Activated naive CD8-positive, alpha-beta T cell (primary cell): ENCODE measurements around the gene KCNT2.

Experiments used
- H3K27ac Mint-ChIP-seq: one replicate; pipeline ENCODE4 v1.8.0; 2021; ENCODE audit warnings: mixed read lengths
- H3K27me3 Mint-ChIP-seq: one replicate; pipeline ENCODE4 v1.8.0; 2021; ENCODE audit warnings: mixed read lengths
- H3K36me3 Mint-ChIP-seq: one replicate; pipeline ENCODE4 v1.8.0; 2021; ENCODE audit warnings: mixed read lengths
- H3K4me1 Mint-ChIP-seq: one replicate; pipeline ENCODE4 v1.8.0; 2021; ENCODE audit warnings: low read depth, mixed read lengths
- H3K4me3 Mint-ChIP-seq: one replicate; pipeline ENCODE4 v1.8.0; 2021; ENCODE audit warnings: mild to moderate bottlenecking, mixed read lengths
- H3K9me3 Mint-ChIP-seq: one replicate; pipeline ENCODE4 v1.8.0; 2021; ENCODE audit warnings: low read depth, mixed read lengths

KCNT2 gene

DNA sequence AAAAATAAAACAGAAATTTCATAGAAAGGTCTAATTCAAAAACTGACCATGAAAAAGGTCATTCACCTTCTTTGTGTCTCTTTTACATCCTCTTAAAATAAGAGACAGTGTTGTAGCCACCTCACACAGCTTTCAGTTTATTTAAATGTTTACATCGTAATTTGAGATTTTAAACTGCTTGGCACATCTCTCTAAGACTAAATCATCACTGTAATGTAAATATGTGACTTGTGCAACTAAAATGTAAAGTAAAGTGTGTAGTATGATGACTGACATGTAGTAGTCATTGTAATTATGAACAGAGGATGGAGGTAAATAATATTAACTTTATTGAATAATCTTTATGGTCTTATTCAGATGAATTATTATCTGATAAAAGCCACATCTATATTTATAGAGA is 283.9 kb downstream of the KCNT2 start:
- Mint-ChIP-seq H3K4me1 (no peaks in the 10 kb centered on the region), H3K4me3 (no peak overlapping the region), H3K9me3 (no peaks in the 10 kb centered on the region), H3K27ac (no peak overlapping the region), H3K27me3 (no peaks in the 10 kb centered on the region), H3K36me3 (no peaks in the 10 kb centered on the region)

DNA sequence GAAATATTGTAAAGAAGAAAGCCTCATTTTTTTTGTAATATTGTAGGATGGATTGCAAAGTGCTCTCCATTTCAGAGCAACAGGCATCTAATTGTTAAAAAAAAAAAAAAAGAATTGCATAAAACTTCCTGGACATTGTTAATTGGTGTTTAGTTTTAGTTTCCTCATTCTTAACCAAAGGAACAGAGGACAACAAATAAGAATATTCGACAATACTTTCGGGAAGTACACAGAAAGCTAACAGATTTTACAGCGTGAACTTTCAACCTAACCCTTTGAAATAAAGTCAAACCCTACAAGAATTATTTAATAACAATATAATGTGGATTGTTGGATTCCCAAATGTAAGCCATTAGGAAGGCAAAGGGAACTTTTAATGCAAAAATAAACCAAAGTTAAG is 284.4 kb downstream of the KCNT2 start:
- no peak overlapping the region for H3K4me3 Mint-ChIP-seq
- H3K27ac Mint-ChIP-seq = no peak overlapping the region
- no peaks in the 10 kb centered on the region for H3K4me1 Mint-ChIP-seq

DNA sequence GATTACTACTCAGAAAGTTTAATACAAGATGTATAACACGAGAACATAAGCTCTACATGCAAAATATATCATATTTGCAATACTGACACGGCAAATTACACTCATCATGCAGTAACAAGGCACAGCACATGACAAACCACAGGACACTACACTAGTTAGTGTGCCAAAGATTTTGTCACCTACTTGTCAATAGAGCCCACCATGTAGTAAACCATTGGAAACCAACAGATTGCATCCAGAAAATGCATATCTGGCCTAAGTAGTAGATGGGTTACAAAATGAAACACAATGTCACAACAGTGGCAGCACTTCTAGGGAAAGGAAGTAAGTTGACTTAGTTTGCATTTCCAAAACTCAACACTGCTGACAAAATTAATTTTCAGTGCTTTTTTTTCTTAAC is 288.9 kb downstream of the KCNT2 start:
- Mint-ChIP-seq H3K27ac (no peak overlapping the region), H3K4me1 (no peaks in the 10 kb centered on the region), H3K4me3 (no peak overlapping the region), H3K36me3 (no peaks in the 10 kb centered on the region), H3K9me3 (no peaks in the 10 kb centered on the region), H3K27me3 (no peaks in the 10 kb centered on the region)

More for the DNA sequence above, 284.4 kb downstream of the KCNT2 start:
- no peaks in the 10 kb centered on the region for H3K27me3 Mint-ChIP-seq
- no peaks in the 10 kb centered on the region for H3K36me3 Mint-ChIP-seq
- no peaks in the 10 kb centered on the region for H3K9me3 Mint-ChIP-seq

DNA sequence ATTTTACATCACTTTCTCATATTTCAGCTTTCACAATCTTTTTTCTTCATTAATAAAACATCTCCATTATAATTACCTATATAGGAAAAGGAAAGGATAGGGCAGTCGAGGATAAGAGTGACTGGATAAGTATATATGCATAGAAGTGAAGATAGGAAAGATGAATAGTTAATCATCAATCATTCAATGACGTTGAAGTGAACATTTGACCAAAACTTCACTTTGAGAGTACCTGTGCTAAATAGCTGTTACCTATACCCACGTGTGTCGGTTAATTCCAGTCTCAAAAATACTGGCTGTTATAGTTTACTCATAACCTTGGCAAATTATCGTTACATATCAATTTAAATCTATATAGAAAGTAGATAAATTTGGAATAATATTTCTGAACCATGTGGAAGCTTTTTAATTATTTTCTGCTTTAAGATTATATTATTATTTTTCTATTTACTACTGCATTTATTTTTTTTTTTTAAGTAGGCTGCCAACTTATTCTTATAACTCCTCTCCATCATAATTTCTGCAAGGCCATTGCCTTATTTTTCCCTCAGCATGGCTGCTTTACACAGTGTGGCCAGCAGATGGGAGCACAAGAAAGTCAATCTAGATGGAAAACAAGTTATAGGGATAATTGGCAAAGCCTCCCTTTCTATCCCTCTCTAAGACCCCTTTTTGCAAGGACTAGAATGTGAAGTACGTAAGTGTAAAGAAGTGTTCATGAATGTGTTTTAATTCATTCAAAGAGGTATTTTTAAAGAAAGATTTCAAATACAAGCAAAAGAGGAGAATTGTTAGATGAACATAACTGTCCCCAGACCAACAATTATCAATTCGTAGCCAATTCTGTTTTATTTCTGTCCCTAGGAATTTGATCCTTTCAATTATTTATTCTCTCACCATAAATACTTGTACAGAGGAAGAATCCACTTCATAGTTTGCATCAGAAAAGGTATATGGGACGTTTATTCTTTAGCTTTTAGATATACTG is 290.4 kb downstream of the KCNT2 start:
- no peaks in the 10 kb centered on the region for H3K4me1 Mint-ChIP-seq
- H3K4me3 Mint-ChIP-seq = no peak overlapping the region
- no peaks in the 10 kb centered on the region for H3K9me3 Mint-ChIP-seq
- no peaks in the 10 kb centered on the region for H3K36me3 Mint-ChIP-seq
- no peaks in the 10 kb centered on the region for H3K27me3 Mint-ChIP-seq
- H3K27ac Mint-ChIP-seq = no peak overlapping the region

DNA sequence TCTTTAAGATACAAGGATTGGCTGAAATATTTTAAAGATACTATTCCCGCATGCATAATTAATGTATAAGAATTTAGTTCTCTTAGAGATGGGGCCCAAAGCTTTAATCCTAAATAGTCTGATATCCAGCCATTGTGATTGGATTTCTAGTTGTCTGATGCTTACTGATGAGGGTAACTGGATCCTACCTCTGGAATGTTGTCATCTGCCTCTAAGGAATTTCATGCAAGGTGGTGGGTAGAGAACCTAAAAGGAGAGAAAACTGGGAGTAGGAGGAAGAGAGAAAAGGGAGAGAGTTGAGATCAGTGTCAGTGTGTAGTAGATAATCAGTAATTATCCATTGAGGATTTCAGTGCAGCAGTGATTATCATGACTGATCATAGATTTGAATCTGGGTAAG is 295.5 kb downstream of the KCNT2 start:
- no peak overlapping the region for H3K27ac Mint-ChIP-seq
- no peaks in the 10 kb centered on the region for H3K27me3 Mint-ChIP-seq

DNA sequence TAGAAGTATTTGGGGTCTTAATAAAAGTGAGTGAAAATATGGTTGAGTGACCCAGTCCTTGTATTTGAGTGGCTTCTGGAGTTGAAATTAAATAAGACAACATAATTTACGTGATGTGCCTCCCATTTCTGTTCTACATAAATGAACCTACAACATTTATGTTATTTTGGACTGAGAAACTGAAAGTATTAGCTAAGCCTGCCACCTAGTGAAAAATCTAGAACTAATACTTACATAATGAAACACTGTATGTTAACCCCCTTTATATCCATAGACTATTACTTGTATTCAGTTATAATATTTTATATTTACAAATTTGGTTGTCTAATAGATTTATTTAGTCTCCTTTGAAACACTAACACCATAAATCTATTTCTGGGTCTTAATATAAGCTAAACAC is 298.9 kb downstream of the KCNT2 start:
- no peaks in the 10 kb centered on the region for H3K4me1 Mint-ChIP-seq
- no peak overlapping the region for H3K27ac Mint-ChIP-seq
- no peaks in the 10 kb centered on the region for H3K27me3 Mint-ChIP-seq
- no peaks in the 10 kb centered on the region for H3K36me3 Mint-ChIP-seq
- no peak overlapping the region for H3K4me3 Mint-ChIP-seq
- peaks cover 3% of the 10 kb centered on the region for H3K9me3 Mint-ChIP-seq

More for the DNA sequence above, 295.5 kb downstream of the KCNT2 start:
- H3K36me3 Mint-ChIP-seq = no peaks in the 10 kb centered on the region
- peaks cover 3% of the 10 kb centered on the region for H3K9me3 Mint-ChIP-seq
- no peaks in the 10 kb centered on the region for H3K4me1 Mint-ChIP-seq
- no peak overlapping the region for H3K4me3 Mint-ChIP-seq

DNA sequence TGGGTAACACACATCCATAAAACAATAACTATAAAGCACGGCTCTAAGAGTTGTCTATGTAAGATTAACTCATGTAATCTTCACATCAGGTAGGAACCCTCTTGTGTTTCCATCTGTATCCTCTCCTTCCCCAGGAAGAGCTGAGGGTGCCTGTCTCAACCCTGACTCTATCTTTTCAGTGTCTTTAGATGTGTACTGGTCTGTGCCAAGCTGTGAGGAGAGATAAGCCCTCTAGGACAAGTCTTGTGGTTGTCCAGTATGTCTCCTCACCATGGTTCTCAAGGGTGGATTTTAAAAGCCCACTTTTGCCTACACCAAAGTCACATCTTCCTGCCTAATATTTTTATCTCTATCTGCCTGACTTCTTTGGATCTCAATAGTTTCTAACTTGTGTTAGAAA is 300.1 kb downstream of the KCNT2 start:
- H3K36me3 Mint-ChIP-seq = no peaks in the 10 kb centered on the region
- H3K4me1 Mint-ChIP-seq = no peaks in the 10 kb centered on the region
- no peaks in the 10 kb centered on the region for H3K27me3 Mint-ChIP-seq
- H3K9me3 Mint-ChIP-seq = peaks cover 3% of the 10 kb centered on the region
- H3K27ac Mint-ChIP-seq = no peak overlapping the region
- H3K4me3 Mint-ChIP-seq = no peak overlapping the region

DNA sequence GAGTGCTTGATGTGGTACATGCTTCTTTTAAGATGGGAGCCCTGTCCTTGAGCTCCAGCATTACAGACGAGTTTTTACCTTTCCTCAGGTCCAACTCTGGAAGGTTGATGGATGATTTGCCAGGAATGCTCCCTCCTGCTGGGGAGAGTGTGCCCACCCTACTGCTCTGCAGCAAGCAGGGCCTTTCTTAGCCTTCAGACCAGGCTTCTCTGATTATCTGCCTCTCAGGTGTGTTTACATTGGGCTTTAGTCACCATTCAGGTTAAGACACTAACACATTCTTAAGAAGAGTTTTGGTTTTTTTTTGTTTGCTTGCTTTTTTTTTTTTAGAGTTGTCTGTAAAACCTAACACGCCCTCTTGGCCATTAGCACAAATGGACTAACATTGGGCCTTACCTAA is 301.8 kb downstream of the KCNT2 start:
- no peaks in the 10 kb centered on the region for H3K36me3 Mint-ChIP-seq
- H3K27ac Mint-ChIP-seq = no peak overlapping the region
- peaks cover 3% of the 10 kb centered on the region for H3K9me3 Mint-ChIP-seq
- H3K27me3 Mint-ChIP-seq = no peaks in the 10 kb centered on the region
- no peaks in the 10 kb centered on the region for H3K4me1 Mint-ChIP-seq
- H3K4me3 Mint-ChIP-seq = no peak overlapping the region

DNA sequence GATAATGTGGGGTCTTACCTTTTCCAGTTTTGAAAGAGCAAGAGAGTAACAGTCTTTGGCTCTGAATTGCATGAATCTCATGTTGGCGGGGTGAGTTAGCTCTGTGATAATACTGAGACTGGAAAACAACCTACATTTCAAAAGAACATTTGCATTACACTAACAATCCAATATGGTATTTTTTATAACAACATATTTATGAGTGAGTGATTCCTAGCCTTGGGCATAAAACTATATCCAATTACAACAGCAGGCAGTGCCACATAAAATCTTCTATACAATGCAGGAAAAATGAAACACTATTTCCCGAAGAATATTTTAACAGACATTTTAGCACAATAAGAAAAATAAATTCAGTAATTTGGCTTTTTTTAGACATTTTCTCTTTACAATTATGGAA is 303.0 kb downstream of the KCNT2 start:
- H3K27ac Mint-ChIP-seq = no peak overlapping the region
- H3K27me3 Mint-ChIP-seq = no peaks in the 10 kb centered on the region
- no peak overlapping the region for H3K4me3 Mint-ChIP-seq
- H3K9me3 Mint-ChIP-seq = peaks cover 5% of the 10 kb centered on the region
- no peaks in the 10 kb centered on the region for H3K36me3 Mint-ChIP-seq
- H3K4me1 Mint-ChIP-seq = no peaks in the 10 kb centered on the region

DNA sequence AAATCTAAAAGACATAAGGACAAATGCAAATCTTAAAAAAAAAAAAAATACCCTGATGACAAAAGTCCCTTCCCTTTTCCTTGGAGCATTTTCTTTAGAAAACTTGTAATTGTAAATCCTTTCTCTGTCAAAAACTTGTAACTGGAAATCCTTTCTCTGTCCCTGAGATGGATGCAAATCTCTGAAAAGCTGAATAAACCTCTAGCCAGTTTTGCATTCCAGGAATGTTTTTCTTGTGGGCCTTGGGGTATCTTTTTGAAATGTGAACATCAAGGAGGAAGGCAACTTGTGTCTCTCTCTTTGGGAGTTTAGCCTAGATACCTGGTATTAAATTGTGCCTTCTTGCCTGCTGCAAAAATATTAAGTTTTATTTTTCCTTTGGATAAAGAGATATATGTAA is 305.3 kb downstream of the KCNT2 start:
- Mint-ChIP-seq H3K4me3 (no peak overlapping the region), H3K36me3 (no peaks in the 10 kb centered on the region), H3K9me3 (peaks cover 5% of the 10 kb centered on the region), H3K4me1 (no peaks in the 10 kb centered on the region), H3K27ac (no peak overlapping the region), H3K27me3 (no peaks in the 10 kb centered on the region)

DNA sequence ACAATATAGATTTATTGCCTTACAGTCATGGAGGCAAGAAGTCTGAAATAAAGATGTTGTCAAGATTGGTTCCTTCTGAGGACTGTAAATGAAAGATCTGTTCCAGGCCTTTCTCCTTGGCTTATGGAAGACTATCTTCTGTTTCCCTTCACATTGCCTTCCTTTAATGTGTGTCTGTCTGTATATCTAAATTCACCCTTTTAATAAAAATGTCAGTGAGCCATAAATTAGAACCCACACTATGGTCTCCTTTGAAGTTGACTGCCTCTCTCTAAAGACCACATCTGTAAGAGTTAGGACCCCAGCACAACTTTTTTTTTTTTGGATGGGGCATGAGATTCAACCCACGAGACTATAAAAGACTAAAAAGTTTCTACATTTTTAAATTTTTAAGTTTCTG is 305.8 kb downstream of the KCNT2 start:
- Mint-ChIP-seq H3K4me3 (no peak overlapping the region), H3K27ac (no peak overlapping the region), H3K36me3 (no peaks in the 10 kb centered on the region), H3K9me3 (peaks cover 5% of the 10 kb centered on the region), H3K4me1 (no peaks in the 10 kb centered on the region), H3K27me3 (no peaks in the 10 kb centered on the region)

DNA sequence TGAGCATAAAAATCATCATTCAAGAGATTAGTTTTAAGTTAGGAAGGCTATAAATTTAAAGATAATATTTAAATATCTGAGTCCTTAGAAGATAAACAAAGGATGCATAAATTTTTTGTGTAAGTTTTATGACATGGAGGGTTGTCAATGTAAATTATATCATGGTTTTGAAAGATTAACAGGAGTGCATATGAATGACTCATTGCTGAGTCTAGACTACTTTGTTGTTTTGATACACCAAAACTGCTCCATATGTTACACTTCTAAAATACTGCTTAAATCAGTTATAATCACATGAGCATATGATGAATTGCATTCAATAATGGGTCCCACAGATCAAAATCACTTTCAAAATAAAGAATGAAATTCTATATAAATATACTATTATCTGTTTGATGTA is 312.5 kb downstream of the KCNT2 start:
- Mint-ChIP-seq H3K27ac (no peak overlapping the region), H3K4me1 (no peaks in the 10 kb centered on the region), H3K27me3 (no peaks in the 10 kb centered on the region), H3K36me3 (no peaks in the 10 kb centered on the region), H3K4me3 (no peak overlapping the region), H3K9me3 (peaks cover 2% of the 10 kb centered on the region)

DNA sequence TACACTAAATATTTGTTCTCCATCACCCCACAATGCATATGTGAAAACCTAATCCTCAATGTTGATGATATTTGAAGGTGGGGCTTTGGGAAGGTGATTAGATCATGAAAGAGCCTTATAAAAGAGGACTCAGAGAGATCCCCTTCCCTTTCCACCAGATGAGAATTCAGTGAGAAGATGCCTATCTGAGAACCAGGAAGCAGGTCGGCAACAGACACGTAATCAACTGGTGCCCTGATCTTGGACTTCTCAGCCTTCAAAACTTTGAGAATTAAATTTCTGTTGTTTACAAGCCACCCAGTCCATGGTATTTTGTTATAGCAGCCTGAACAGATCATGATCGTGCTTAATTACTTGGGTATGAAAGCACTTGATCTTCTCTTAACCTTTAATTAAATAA is 329.4 kb downstream of the KCNT2 start:
- H3K9me3 Mint-ChIP-seq = no peaks in the 10 kb centered on the region
- H3K4me3 Mint-ChIP-seq = no peak overlapping the region
- no peaks in the 10 kb centered on the region for H3K36me3 Mint-ChIP-seq
- no peaks in the 10 kb centered on the region for H3K27me3 Mint-ChIP-seq
- no peaks in the 10 kb centered on the region for H3K4me1 Mint-ChIP-seq
- H3K27ac Mint-ChIP-seq = no peak overlapping the region

DNA sequence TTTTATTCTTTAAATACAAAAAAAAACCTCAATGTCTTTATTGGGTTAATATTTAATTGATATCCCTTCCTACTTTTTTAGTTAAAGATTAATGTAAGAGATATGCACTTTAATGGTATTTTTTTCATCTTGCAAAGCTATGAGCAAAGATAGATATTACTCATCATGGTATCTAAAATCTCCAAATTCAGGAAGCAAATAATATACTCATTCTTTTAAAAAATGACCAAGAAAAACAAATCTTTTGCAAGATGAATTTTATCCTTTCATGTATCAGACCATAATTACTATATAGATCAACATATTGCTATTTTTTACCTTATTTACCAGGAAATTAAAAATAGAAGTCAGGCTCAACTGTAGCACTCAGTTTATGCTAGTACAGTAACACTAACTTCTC is 330.4 kb downstream of the KCNT2 start:
- Mint-ChIP-seq H3K4me3 (no peak overlapping the region), H3K27ac (no peak overlapping the region), H3K9me3 (no peaks in the 10 kb centered on the region), H3K36me3 (no peaks in the 10 kb centered on the region), H3K4me1 (no peaks in the 10 kb centered on the region), H3K27me3 (no peaks in the 10 kb centered on the region)

DNA sequence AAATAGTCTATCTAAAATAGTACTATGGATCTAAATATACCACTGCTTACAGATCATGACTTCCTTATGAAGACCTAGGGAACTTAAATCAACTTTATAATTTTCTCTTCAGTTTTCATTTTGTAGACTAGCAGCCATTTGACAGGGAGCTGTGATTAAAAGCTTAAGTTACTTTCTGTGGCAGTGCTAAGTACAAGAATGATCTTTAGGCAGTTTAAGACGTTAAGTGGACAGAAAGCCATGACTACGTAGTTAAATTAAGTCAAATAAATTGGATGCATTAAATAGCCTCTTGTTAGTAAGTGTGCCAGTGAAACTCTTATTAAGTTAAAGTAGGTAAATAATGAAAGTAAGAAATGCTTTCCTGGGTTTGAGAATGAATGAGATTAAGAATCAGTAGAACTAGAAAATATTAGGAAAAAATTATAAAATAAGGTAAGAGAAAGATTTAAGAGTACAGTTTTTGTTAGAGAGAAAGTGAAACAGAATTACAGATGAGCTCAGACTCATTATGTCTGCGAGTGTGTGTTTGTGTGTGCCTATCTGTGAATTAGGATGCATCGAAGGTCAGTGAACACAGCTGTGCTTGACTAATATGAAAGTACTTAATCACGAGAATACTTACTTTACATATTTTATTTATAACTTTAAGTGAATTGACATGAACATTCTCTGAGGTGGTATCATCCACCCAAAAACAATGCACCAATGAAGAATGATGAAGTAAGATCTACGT is 336.9 kb downstream of the KCNT2 start:
- H3K9me3 Mint-ChIP-seq = peaks cover 8% of the 10 kb centered on the region
- H3K27ac Mint-ChIP-seq = no peak overlapping the region
- H3K36me3 Mint-ChIP-seq = no peaks in the 10 kb centered on the region

More for the DNA sequence above, 336.9 kb downstream of the KCNT2 start:
- Mint-ChIP-seq H3K4me3 (no peak overlapping the region), H3K4me1 (no peaks in the 10 kb centered on the region), H3K27me3 (no peaks in the 10 kb centered on the region)
